Measurements from ENCODE around the gene TRAPPC12.
"Not testable (repeated sequence)": the region's sequence is repeated elsewhere in the genome, so short reads cannot be mapped to it uniquely, and the experiment has no call there.

The TRAPPC12 gene

GRCh38 chr2:3513026-3513810 lies 133.7 kb downstream of the TRAPPC12 start:
- no peak overlapping the region for H3K4me3 ChIP-seq (replicated peaks in 1 of 2; ENCODE audit: low read depth in 2 of 2, low read length in 2 of 2)
- DNase-seq (ENCODE audit: low read depth in 2 of 2) = no peak
- no peak for TF ChIP-seq CTCF (IDR thresholded peaks at IDR 0.05; ENCODE audit: low read depth, low read length)

- H3K4me3 ChIP-seq (replicated peaks in 1 of 2; ENCODE audit: low read depth in 2 of 2, low read length in 2 of 2); DNase-seq (ENCODE audit: low read depth in 2 of 2): not testable (repeated sequence)
Observed at GRCh38 chr2:3515438-3515837, 135.9 kb downstream of the TRAPPC12 start.

DNA sequence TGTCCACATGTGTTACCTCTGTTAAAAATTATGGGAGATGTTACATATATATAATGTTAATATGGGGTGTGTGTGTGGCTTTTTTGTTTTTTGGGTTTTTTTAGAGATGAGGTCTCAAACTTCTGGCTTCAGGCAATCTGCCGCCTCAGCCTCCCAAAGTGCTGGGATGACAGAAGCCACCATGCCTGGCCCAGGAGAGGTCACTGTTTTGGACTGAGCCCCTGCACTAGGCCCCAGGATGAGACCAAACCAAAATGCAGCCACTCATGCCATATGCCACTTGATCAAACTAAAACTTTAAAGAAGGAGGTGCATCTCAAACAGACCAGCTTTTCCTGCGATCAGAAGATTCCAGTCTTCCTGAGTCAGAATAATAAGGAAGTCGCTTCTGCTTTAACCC lies 137.3 kb downstream of the TRAPPC12 start:
- H3K4me3 ChIP-seq (replicated peaks in 1 of 2; ENCODE audit: low read depth in 2 of 2, low read length in 2 of 2) = no peak overlapping the region
- no peak for DNase-seq (ENCODE audit: low read depth in 2 of 2)
- TF ChIP-seq CTCF (IDR thresholded peaks at IDR 0.05; ENCODE audit: low read depth, low read length) = no peak

- no peak for DNase-seq (ENCODE audit: low read depth in 2 of 2)
- peak overlapping the region; percentile 74 to 86 for H3K4me3 ChIP-seq (replicated peaks in 1 of 2; ENCODE audit: low read depth in 2 of 2, low read length in 2 of 2)
- TF ChIP-seq CTCF (IDR thresholded peaks at IDR 0.05; ENCODE audit: low read depth, low read length) = no peak
Observed at GRCh38 chr2:3517948-3518495, 138.5 kb downstream of the TRAPPC12 start.

DNA sequence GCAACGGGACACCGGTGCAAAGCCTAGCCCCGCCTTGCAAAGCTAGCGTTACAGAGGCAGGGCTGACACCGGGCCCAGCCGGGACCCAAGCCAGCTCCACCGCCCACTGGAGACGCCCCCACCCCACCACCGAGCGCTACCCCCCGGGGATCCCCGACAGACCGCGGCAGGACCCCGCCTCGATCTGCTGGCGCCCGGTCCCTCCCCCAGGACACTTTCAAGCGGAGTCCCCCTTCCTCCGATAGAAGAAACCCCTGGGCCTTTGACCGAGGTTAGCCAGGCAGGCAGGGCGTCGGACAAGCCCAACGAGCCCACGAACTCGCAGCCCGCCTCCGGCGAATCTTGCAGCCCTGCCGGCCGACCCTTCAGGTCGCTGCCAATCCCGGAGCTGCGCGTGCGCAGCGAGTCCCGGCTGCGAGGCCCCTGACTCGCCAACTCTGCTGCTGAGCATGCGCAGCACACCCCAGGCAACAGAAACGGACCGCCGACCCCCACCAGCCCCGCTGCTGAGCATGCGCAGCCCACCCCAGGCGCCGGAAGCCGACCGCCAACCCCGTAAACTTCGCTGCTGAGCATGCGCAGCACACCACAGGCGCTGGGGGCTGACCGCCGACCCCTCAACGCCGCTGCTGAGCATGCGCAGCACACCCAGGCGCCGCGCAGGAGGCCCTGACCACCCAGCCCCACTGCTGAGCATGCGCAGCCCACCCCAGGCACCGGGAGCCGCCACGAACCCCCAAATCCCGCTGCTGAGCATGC lies 139.2 kb downstream of the TRAPPC12 start:
- peak overlapping the region; percentile 74 to 86 for H3K4me3 ChIP-seq (replicated peaks in 1 of 2; ENCODE audit: low read depth in 2 of 2, low read length in 2 of 2)
- TF ChIP-seq CTCF (IDR thresholded peaks at IDR 0.05; ENCODE audit: low read depth, low read length) = no peak
- DNase-seq (ENCODE audit: low read depth in 2 of 2) = peak; percentile 97 to 99

- TF ChIP-seq CTCF (IDR thresholded peaks at IDR 0.05; ENCODE audit: low read depth, low read length) = no peak
- peak; percentile 81 to 85 for DNase-seq (ENCODE audit: low read depth in 2 of 2)
- peak within 1 kb of the TSS; percentile 74 to 86 for H3K4me3 ChIP-seq (replicated peaks in 1 of 2; ENCODE audit: low read depth in 2 of 2, low read length in 2 of 2)
Observed at GRCh38 chr2:3519255-3520205, 140.0 kb downstream of the TRAPPC12 start, which contains the start of gene ADI1. Gene ADI1, minus strand, starts transcription at chr2:3519531. Its CDS starts 44 bp downstream, at chr2:3519487.
